ELR (cell line): Measurements from ENCODE around the gene NAPG.
A peak's percentile ranks its signal among the peaks of the same experiment; 100 is the strongest.
"Not testable (repeated sequence)": the region's sequence is repeated elsewhere in the genome, so short reads cannot be mapped to it uniquely, and the experiment has no call there.

Experiments
- DNase-seq: peaks from one replicate; pipeline ENCODE4 v3.0.0-alpha.2; 2015; ENCODE audit warnings: low read depth

The NAPG gene

DNA sequence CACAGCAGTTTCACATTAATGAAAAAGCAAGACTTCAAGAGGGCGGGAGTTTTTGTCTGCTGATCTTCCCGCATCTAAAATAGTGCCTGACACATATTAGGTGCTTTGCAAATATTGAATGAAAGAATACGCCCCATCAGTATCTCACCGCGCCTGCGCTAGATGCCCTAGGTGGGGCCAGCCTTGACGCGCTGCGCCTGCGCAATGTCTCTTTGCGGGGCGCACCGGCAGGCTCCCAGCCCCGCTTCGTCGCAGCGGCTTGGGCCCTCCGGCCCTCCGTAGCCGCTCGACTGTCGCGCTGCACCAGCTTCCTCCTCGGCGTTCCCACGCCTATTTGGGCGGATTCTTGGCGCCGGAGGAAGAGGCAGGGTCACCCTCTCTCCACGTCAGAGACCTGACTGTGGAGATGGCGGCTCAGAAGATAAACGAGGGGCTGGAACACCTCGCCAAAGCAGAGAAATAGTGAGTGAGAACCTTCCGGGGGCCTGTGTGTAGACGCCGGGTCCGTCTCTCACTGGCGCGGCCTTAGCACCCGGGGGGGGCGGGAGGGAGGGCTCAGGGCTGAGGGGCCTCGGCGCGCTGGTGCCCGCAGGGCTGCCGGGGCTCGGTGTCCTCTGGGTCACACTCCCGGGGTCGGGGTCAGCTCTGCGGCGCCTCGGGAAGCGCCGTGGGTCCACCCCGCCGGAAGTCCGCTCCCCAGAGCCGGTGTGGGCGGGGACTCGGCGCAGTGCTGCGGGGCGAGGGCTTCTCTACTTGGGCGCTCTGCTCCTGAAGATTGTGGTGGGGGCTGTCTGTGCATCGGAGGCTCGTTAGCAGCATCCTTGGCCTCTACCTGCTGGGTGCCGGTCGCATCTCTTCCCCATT is at the start of gene NAPG:
TSS of gene NAPG (plus strand) at position 331 of the 864 bp plus-strand sequence. CDS start at position 407, 76 bp downstream.
- peak; percentile 93 for DNase-seq

DNA sequence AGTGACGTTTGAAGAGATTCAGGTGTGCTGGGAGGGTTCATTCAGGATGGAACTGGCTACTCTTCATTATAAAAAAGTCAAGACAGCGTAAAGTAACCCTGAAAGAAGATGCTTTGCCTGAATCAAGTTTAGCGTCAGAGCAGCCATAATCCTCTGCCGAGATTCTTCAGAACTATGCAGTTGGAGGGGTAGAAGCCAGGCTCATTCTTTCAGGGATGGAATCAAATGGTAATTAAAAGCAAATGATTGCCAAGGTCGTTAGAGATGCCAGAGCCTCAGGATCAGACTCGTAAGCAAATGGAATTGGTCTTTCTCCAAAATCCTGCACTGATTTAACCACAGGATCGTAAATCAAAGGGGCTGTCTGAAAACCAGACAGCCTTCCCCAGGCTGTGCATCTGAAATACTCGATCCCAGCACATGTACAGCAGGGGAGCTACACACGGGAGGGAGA is 49.5 kb upstream of the NAPG start:
- DNase-seq, result no peak

DNA sequence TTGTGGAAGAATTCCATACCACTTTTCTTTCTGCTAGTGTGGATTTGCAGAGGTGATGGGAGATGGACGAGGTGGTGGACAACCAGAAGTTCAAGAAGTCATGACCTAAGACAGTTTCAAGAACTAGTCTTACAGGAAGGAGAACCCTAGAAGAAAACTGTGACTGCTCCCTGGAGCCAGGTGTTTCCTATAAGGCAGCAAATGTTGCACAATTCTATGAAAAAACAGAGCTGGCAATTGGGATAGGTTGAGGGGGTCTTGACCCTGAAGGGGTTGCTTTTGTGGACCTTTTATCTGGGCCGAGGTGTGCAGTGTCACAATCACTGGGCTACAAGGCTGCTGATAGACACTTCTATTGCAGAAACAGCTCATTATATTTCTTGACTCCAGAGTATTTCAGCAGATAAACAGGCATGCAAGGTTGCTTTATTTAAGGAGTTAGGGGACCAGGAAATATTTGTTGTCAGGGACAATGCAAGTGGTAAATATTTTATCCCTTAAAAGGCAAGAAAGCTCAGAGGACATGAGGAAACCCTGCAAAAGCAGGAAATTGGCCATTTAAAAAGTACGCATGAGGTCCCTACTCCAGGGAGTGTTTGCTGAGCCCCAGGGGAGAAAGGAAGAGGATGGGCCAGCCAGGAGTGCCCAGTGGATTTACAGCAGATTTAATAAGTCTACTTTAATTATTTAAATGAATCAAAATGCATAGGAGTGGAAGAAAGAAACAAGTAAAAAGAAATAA is 48.5 kb upstream of the NAPG start:
- no peak for DNase-seq

DNA sequence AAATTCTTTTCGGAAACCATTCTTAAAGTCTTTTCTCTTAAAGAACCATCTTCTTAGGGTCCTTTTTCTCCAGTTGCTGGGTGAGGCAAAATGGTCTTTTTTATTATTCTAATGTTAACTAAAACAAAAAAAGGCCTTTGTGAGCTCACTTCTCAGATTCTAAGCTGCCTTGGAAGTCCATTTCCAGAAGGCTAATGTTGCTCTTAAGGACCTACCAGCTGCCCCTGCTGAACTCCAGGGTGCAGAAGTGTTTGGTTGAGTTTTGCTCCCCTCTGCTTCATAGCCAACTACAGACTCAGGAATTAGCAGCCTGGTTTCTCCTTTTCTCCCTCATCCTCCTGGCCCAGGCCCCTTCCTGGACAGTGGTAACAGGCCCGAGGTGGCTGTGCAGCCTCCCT is 48.0 kb upstream of the NAPG start:
- no peak for DNase-seq

DNA sequence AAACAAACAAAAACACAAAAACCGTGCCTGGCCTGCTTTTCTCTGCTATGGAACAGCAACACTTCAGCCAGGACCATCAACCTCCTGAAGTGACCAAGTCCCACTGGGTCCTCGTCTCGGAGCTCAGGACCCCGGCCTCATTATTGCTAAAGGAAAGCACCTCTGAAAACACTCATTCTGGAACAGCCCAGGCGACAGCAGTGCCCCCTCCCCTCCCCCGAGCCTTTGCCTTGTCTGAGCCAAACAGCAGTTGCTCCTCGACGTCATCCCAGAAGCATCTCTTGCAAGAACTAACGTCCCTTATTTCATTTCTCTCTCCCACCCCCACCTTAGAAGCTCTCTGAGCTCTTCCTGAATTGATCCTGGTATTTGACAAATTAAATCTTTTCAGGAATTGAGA is 44.0 kb upstream of the NAPG start:
- DNase-seq, result no peak

DNA sequence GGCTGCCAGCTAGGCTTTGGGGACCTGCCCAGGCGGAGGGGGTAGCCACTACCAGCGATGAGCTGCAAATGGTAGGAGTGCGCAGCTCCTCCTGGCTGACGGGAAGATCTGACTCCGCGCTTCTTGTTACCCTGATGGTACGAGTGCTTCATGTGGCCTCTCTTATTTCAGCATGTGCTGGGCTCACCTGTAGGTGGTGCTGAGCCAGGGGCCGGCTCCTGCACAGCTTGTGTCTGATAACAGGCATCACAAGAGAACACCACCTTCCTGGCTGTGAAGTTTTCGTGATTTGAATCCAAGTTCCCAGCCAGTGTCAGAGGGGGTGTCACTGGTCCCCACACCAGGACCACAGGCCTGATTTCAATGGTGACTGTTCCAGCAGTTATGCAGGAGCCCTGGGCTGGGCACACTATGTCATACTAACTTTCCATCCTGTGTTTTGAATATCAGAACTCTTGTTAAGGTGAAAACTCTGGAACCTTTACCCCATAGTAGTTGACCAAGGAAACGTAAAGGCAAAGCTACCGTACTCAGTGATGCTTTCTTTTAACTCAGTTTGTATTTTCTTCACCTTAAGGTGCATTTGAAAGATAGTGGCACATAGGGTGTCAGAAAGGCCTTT is 43.4 kb upstream of the NAPG start:
- no peak for DNase-seq

DNA sequence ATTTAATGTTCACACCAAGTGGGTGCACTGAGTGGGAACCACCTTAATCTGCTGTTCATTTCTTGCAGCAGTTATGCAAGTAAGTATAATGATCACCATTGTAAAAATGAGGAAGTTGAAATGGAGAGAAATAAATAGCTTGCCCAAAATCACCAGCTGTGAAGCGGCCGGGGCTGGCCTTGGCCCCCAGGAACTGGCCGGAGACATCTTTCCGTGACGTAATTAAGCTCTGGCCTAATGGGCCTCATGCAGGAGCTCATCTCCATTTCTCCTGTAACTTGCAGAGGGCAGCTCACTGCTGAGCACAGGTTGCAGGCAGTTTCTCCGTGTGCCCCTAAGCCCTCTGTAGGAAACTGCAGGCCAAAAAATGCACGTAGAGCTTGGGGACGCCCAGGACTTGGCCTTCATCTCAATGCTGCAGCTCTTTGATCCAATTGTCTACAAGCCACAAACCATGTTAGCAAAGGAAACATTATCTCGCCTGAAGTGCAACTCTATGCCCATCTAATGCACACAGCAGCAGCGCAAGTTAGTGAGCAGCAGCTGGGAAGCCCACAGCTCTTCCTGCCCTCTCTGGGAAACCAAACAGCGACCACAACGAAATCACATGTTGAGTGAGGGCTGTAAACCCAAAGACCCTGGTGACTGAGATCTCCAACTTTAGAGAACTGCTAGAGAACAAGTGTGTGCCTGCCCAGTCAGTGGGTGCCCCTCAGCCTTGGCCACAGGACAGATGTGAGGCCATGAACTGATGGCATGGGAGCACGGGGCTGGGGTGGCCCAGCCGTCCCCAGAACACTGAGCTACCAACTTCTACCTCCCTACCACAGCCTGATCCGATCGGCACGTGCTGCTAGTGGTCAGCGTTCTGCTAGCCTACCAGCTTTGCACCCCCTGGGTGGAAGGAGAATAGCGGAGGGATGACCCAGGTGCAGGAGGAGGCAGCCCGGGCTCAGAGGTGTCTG is 42.6 kb upstream of the NAPG start:
- no peak for DNase-seq

DNA sequence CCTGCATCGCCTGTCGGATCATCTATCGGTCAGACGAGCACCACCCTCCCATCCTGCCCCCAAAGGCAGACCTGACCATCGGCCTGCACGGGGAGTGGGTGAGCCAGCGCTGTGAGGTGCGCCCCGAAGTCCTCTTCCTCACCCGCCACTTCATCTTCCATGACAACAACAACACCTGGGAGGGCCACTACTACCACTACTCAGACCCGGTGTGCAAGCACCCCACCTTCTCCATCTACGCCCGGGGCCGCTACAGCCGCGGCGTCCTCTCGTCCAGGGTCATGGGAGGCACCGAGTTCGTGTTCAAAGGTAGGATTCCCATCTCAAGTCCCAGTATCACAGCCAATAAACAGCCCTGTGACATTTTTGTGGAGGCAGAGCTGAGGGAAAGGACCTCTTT is 40.4 kb upstream of the NAPG start:
- no peak for DNase-seq

DNA sequence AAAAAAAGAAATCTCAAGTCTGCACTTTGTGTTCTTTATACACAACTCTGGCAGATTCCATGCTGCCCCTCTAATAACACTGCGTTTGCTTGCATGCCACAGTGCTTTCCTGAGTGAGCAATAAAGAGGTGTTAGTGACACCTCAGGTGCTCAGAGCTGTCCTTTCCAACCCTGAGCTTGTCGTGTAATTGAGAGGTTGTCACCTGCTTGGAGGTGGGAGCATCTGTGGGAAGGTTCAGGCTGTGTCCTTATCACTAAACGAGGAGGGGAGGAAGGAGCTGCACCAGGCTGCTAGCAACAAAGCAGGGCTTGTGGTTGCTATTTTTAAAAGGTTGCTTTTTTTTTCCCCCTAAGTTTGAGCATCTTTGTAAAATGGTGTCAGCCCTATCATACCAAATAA is 39.5 kb upstream of the NAPG start:
- no peak for DNase-seq

DNA sequence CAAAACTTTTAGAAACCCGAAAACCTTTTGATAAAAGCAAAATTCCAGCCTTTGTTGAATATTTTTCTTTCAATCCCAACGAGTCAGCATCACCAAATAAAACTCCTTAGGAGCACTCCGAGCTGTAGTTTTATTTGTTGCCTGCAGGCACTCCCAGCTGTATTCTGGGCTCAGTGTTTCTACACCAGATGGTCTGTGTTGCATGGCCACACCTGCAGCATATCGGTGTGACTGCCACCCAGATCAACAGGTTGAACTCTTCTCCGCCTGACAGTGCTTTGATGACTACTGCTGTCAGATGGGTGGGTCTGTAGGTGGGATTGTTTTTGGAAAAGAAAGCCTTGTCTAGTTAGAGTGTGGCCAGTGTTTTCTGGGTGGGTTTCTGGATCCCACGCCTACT is 38.7 kb upstream of the NAPG start:
- DNase-seq, result no peak

DNA sequence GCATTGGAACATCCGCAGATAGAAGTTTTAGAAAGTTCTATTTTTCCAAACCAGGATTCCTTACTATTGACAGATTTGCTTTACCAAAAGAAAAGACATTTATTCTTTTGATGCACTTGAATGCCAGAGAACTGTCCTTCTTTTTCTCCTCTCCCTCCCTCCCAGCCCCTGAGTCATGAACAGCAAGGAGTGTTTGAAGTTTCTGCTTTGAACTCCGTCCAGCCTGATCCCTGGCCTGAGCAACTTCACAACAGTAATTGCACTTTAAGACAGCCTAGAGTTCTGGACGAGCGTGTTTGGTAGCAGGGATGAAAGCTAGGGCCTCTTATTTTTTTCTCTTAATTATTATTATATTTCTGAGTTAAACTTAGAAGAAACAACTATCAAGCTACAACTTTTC is 37.8 kb upstream of the NAPG start:
- DNase-seq, result no peak

DNA sequence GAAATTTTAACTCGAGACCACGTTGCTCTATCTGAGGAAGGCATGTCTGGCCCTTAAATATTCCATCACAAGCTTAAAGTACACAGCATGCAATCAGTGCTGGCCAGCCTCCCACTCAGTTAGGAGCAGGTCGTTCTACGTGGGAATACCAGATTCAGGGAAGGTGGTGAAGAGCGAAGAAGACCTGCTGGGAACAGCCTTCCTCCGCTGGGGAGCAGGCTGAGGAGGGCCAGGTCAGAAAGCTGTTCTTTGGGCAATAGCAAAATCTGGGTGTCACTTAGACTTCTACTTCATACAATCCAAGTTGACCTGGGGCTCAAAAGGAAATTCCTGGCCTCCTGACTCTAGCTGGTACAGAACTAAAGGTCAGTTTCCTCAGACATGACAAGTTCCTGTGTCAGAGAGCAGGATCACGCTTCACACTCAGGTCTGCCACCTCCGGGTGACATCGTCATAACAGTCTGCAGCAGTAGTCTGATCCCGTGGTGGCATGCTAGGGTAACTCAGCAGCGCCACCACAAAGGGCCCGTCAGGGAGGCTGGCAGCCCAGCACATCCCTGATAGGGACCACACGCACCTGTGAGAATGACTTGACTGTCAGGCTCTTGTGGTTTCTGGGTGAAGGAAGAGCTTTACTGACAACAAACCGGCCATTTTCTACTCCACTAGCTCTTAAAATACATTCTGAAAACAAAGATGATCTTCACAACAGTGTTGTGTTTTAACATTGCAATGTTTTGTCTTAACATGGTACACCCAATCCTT is 35.2 kb upstream of the NAPG start:
- peak; percentile 14 for DNase-seq

DNA sequence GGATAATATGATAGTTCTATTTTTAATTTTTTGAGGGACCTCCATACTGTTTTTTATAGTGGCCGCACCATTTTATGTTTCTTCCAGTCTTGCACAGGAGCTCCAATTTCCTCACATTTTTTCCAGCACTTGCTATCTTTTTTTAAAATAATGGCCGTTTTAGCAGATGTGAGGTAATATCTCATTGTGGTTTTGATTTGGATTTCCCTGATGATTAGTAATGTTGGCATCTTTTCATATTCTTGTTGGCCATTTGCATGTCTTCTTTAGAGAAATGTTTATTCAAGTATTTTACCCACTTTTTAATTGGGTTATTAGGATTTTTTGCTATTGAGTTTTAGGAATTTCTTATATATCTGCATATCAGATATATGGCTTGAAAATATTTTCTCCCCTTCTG is 29.9 kb upstream of the NAPG start:
- DNase-seq, result no peak

DNA sequence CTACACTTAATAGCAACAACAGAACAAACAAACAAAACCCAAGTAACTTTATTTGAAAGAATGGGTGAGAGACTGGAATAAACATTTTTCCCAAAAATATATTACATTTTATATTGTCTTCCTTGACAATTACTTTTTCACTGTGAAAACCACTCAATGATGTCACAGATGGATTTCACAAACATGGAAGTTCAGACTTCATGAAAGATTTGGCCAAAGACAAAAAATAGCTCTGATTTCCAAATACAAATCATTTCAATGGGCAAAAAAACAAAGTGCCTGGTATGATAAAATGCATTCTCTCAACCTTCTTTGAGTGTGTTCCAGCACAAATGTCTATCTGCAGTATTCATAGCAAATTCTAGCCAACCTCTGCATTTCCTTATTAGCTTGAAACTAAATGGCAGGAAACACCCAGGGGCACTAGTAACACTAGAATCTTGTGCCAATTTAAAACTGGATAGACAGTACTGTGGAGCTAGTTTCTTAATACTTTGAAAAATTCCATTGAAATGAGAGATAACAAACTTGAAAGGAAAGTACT is 28.5 kb upstream of the NAPG start:
- DNase-seq, result no peak

DNA sequence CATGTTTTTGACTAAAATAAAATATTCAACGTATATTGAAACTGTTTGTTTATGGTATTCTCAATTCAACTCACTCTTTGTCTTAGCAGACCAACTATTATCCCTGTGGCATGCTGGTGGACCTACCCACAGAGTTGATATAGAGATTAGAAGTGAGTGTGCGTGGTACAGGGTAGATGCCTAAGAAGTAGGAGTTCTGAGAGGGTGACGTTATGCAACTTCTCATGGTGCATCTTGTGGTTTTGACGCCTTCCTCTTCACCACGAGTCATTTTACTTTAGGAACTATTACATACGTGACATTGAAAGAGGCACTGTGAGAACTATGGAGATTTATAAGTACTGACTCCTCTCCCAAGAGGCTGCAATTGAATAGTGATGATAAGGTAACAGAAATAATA is 26.6 kb upstream of the NAPG start:
- DNase-seq, result no peak

DNA sequence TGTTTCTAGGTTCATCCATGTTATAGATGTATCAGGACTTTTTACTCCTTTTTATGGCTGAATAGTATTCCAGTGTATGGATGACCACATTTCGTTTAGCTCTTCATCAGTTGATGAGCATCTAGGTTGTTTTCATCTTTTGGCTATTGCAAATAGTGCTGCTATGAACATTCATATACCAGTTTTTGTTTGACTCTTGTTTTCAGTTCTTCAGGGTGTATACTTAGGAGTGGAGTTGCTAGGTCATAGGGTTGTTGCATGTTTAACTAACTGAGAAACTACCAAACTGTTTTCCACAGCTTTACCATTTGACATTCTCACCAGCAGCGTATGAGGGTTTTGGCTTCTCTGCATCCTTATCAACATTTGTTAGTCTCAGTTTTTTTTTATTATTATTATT is 25.8 kb upstream of the NAPG start:
- no peak for DNase-seq

DNA sequence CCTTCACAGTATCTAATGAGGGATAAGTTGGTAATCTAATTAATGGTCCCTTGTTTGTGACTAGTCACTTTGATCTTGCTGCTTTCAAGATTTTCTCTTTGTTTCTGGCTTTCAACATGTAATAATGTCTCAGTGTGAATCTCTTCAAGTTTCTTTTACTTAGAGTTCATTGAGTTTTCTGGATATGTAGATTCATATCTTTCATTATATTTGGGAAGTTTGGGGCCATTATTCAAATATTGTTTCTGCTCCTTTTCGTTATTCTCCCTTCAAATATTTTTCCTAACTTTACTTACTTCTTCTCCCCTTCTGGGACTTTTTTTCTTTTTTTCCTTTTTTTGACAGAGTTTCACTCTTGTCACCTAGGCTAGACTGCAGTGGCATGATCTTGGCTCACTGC is 21.1 kb upstream of the NAPG start:
- DNase-seq, result no peak

DNA sequence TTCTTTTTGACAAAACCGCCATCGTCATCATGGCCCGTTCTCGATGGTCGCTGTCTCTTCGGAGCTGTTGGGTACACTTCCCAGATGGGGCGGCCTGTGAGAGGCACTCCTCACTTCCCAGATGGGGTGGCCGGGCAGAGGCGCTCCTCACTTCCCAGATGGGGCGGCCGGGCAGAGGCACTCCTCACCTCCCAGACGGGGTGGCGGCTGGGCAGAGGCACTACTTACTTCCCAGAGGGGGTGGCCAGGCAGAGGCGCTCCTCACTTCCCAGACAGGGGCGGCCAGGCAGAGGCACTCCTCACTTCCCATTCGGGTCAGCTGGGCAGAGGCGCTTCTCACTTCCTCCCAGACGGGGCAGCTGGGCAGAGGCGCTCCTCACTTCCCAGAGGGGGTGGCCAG is 19.9 kb upstream of the NAPG start:
- DNase-seq, result not testable (repeated sequence)

DNA sequence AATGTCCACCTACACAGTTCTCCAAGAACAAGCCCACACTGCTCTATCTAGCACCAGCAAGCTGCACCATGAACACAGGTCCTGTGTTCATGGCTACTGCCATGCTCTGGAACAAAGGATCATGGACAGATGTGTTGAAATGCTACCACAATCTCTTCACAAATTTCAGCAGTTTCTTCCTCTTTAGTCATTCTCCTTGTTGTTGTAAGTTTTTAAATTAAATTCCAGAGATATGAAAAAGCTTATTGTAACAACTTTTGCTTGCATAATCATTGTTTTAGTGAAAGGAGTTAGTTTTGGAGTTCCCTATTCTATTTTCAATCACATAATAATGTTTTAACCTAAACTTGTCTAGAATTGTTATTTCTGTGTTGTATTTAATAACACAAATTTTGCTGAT is 17.2 kb upstream of the NAPG start:
- DNase-seq, result no peak

DNA sequence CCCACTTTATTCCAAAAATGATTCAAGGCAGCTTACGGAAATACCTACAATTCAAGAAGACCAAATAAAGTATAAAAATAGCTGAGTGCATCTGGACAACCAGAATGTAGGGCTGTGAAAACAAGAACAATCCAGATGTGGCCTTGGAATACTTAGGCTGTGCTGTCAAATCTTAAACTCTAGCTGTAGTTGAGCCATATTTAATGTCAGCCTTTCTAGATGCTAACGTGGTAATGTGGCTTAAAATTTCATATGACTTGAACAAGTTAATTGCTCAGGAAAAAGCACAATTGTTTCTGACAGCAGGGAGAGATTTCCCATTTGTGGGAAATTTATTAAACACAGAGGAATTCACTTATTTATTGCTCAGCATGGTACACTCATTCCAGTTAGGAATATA is 14.6 kb upstream of the NAPG start:
- no peak for DNase-seq

DNA sequence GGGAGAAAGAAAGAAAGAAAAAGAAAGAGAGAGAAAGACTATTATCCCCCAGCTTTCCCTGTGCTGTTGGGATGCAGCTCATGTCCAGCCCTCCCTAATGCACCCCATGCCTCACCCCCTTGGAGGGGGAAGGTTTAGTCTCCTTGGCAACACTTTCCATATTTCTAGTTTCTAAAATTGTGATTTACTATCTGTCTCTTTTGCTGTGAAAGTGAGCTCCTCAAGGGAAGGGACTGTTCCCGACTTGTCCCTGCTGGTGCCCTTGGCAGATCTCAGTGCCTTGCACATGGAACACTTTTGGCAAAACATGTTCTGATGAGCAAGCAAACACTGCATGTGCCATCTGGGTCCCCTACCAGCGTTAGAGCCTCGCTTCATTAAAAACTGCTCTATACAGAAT is 11.7 kb upstream of the NAPG start:
- DNase-seq, result no peak
